ENCODE measurements around the gene ZNF385D. TPM values are rescaled to one million over a fixed set of nuclear protein-coding genes. Genes with fewer than 3 reads are reported as not detected.

ZNF385D gene
- total RNA-seq, 1 experiment from 2014 or later, result 0.28 TPM

DNA sequence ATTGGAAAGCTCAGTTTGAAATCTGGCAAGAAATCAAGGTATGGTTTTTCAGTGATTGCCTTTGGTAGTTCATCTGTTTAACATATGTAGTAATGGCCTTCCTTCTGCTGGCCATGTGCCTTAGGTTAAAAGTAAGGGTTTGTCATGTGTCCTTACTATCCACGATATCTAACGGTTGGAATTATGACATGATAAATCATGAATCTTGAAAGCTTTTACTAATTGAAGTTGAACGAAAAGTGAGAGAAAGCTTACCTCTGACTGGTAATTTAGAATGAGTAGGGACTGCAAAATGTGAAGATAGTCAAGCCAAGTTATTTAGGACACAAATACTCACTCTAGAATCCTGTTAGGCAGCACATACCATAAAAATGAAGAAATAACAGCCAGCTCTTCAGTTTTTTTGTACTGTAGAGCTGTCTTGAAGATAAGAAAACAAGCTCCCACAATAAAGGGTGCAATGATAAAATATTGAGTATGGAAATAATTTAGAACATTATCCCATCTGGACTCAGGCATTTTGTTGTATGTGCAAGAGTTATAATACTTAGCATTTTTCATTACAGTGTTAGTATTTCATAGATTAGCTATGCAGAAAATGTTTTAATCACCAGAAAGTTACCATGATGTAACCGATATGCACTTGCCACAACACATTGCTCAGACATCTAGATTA lies 303.4 kb downstream of the ZNF385D start:
- intact Hi-C loops (cut with micrococcal nuclease; ENCODE audit: unreplicated experiment), result no loop called here
- Histone ChIP-seq H2AFZ (no peak overlapping the region), H3K9me2 (ENCODE audit: insufficient read depth) (no peaks in the 10 kb centered on the region), H3K27me3 (ENCODE audit: insufficient read depth, low read depth) (no peaks in the 10 kb centered on the region), H3K27ac (no peak overlapping the region), H3K4me2 (no peak overlapping the region), H3K9me3 (ENCODE audit: insufficient read depth, low read depth) (no peaks in the 10 kb centered on the region), H3K79me2 (ENCODE audit: low read depth) (no peaks in the 10 kb centered on the region), H3K4me1 (replicated peaks; ENCODE audit: insufficient read depth) (no peaks in the 10 kb centered on the region), H3K36me3 (ENCODE audit: low read depth) (no peaks in the 10 kb centered on the region), H3K4me3 (no peak overlapping the region), H3F3A (ENCODE audit: insufficient read depth, low read depth) (no peaks in the 10 kb centered on the region), H4K20me1 (ENCODE audit: insufficient read depth) (no peaks in the 10 kb centered on the region)
- ChIA-PET CTCF (no interaction called here), POLR2A (ENCODE audit: unreplicated experiment) (no interaction called here)
- TF ChIP-seq, protein P1, sequence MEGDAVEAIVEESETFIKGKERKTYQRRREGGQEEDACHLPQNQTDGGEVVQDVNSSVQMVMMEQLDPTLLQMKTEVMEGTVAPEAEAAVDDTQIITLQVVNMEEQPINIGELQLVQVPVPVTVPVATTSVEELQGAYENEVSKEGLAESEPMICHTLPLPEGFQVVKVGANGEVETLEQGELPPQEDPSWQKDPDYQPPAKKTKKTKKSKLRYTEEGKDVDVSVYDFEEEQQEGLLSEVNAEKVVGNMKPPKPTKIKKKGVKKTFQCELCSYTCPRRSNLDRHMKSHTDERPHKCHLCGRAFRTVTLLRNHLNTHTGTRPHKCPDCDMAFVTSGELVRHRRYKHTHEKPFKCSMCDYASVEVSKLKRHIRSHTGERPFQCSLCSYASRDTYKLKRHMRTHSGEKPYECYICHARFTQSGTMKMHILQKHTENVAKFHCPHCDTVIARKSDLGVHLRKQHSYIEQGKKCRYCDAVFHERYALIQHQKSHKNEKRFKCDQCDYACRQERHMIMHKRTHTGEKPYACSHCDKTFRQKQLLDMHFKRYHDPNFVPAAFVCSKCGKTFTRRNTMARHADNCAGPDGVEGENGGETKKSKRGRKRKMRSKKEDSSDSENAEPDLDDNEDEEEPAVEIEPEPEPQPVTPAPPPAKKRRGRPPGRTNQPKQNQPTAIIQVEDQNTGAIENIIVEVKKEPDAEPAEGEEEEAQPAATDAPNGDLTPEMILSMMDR (conservative IDR thresholded peaks at IDR 0.05), result no peak
- TF ChIP-seq EZH2 (IDR thresholded peaks at IDR 0.05; ENCODE audit: low read depth), result no peak
- BruUV-seq (replicated peaks), result no TSS peak
- no peak for DNase-seq

DNA sequence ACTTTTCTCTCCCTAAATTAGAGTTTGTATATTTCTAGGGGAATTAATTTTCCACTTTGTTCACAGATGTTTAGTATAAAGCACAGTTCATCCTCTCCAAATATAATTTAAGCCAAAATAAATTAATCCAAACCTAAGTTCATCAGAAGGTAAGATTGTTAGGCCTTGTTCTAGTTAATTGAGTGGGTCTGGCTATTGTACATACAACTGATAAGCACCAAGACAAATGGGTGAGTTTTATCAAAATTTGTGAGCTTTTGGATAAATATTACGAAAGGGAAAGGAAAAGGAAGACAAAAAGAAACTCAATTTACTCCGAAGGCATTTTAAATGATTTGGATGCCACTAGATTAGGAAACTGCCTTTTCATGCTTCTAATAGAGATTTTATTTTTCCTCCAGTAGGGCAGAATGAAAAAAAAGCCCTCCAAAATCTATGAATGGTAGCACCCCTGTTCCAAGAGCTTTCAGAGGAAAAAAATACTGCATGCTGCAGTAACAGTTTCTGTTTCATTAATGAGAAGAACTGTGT lies 304.0 kb downstream of the ZNF385D start:
- intact Hi-C loops (cut with micrococcal nuclease; ENCODE audit: unreplicated experiment), result no loop called here
- no peaks in the 10 kb centered on the region for H3K4me1 ChIP-seq (replicated peaks; ENCODE audit: insufficient read depth)
- ChIA-PET CTCF (no interaction called here), POLR2A (ENCODE audit: unreplicated experiment) (interaction anchor here (0.6 kb wide), 1 partner anchor 396 kb away, joined by 4 read pairs; no protein-coding TSS in a partner anchor)
- H3K27me3 ChIP-seq (ENCODE audit: insufficient read depth, low read depth), result no peaks in the 10 kb centered on the region
- no peak overlapping the region for H3K27ac ChIP-seq
- H3K4me3 ChIP-seq, result no peak overlapping the region
- no peaks in the 10 kb centered on the region for H3K36me3 ChIP-seq (ENCODE audit: low read depth)
- no TSS peak for BruUV-seq (replicated peaks)
- no peaks in the 10 kb centered on the region for H3K9me3 ChIP-seq (ENCODE audit: insufficient read depth, low read depth)
- no peaks in the 10 kb centered on the region for H3F3A ChIP-seq (ENCODE audit: insufficient read depth, low read depth)
- no peaks in the 10 kb centered on the region for H3K79me2 ChIP-seq (ENCODE audit: low read depth)
- no peak overlapping the region for H2AFZ ChIP-seq
- no peak for TF ChIP-seq EZH2 (IDR thresholded peaks at IDR 0.05; ENCODE audit: low read depth)
- TF ChIP-seq, protein P1 (conservative IDR thresholded peaks at IDR 0.05), result no peak
- no peak for DNase-seq
- no peaks in the 10 kb centered on the region for H4K20me1 ChIP-seq (ENCODE audit: insufficient read depth)
- no peak overlapping the region for H3K4me2 ChIP-seq
- H3K9me2 ChIP-seq (ENCODE audit: insufficient read depth), result no peaks in the 10 kb centered on the region; the same call in 1 of the 2 replicates

DNA sequence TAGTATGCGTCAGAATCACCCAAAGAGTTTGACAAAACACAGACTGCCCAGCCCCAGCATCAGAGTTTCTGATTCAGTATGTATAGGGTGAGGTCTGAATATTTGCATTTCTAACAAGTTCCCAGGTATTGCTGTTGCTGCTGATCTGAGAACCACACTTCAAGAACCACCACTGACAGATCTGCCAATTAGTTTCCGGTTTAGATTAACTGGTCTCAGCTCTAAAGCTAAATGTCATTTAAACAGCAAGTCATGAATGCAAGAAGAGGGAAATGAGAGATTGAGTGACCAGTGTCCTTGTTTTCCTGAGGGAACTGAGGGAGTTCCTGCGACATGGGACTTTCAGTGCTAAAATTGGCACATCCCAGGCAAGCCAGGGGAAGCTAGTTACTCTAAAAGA lies 305.0 kb downstream of the ZNF385D start:
- Histone ChIP-seq H3K9me2 (ENCODE audit: insufficient read depth) (no peaks in the 10 kb centered on the region; the same call in 1 of the 2 replicates), H3K4me3 (no peak overlapping the region), H3K4me2 (no peak overlapping the region), H3F3A (ENCODE audit: insufficient read depth, low read depth) (no peaks in the 10 kb centered on the region), H3K79me2 (ENCODE audit: low read depth) (no peaks in the 10 kb centered on the region), H3K36me3 (ENCODE audit: low read depth) (no peaks in the 10 kb centered on the region), H3K27me3 (ENCODE audit: insufficient read depth, low read depth) (no peaks in the 10 kb centered on the region), H3K4me1 (replicated peaks; ENCODE audit: insufficient read depth) (no peaks in the 10 kb centered on the region), H3K9me3 (ENCODE audit: insufficient read depth, low read depth) (no peaks in the 10 kb centered on the region), H3K27ac (no peak overlapping the region), H2AFZ (no peak overlapping the region), H4K20me1 (ENCODE audit: insufficient read depth) (no peaks in the 10 kb centered on the region)
- POLR2A ChIA-PET (ENCODE audit: unreplicated experiment), result no interaction called here
- intact Hi-C loops (cut with micrococcal nuclease; ENCODE audit: unreplicated experiment), result no loop called here
- no TSS peak for BruUV-seq (replicated peaks)
- TF ChIP-seq EZH2 (IDR thresholded peaks at IDR 0.05; ENCODE audit: low read depth), result no peak
- TF ChIP-seq, protein P1 (conservative IDR thresholded peaks at IDR 0.05), result no peak
- CTCF ChIA-PET, result no interaction called here
- DNase-seq, result no peak

Data from PC-9 (cell line).